ENCODE data around the gene ZSWIM5. TPM values are rescaled to one million over a fixed set of nuclear protein-coding genes. Genes with fewer than 3 reads are reported as not detected.

ZSWIM5 gene
- total RNA-seq, 6 experiments from 2014 or later = 0.03 to 0.05 TPM; not detected in 4

DNA sequence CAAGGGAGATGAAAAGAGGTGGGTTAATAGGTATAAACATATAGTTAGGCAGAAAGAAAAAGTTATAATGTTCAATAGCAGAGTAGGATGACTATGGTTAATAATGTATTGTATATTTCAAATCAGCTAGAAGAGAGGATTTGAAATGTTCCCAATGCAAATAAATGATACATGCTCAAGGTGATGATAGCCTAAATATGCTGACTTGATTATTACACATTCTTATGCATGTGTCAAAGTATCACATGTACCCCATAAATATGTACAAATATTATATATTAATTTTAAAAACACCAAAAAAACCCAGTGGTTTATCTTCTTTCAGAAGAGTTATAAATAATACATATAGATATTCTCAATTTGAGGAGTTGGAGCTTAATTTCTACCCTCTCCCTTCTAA is 38.3 kb upstream of the ZSWIM5 start:
- Mint-ChIP-seq H3K9me3 (peaks cover 22% of the 10 kb centered on the region), H3K4me1 (ENCODE audit: low read depth) (peaks cover 42% of the 10 kb centered on the region), H3K27me3 (ENCODE audit: insufficient read depth) (no peaks in the 10 kb centered on the region; the same call in 1 of the 2 replicates)

GRCh38 chr1:45243476-45244343 is 37.3 kb upstream of the ZSWIM5 start:
- DNase-seq = peak; percentile 21
- H3K27ac Mint-ChIP-seq = peak overlapping the region; percentile 67
- peaks cover 22% of the 10 kb centered on the region for H3K9me3 Mint-ChIP-seq
- TF ChIP-seq CTCF (IDR thresholded peaks at IDR 0.05) = no peak
- peaks cover 15% of the 10 kb centered on the region; the same call in 1 of the 2 replicates for H3K36me3 Mint-ChIP-seq (ENCODE audit: low read depth)
- peaks cover 42% of the 10 kb centered on the region for H3K4me1 Mint-ChIP-seq (ENCODE audit: low read depth)
- H3K27me3 Mint-ChIP-seq (ENCODE audit: insufficient read depth) = peaks cover 2% of the 10 kb centered on the region
- peak overlapping the region; percentile 14; the same call in 1 of the 2 replicates for H3K4me3 Mint-ChIP-seq

More for the DNA sequence above, 38.3 kb upstream of the ZSWIM5 start:
- H3K27ac Mint-ChIP-seq = no peak overlapping the region
- DNase-seq = no peak
- peaks cover 15% of the 10 kb centered on the region; the same call in 1 of the 2 replicates for H3K36me3 Mint-ChIP-seq (ENCODE audit: low read depth)
- no peak overlapping the region for H3K4me3 Mint-ChIP-seq
- TF ChIP-seq CTCF (IDR thresholded peaks at IDR 0.05) = no peak

- TF ChIP-seq CTCF (IDR thresholded peaks at IDR 0.05) = no peak
- DNase-seq = no peak
- H3K27ac Mint-ChIP-seq = no peak overlapping the region
- H3K4me1 Mint-ChIP-seq (ENCODE audit: low read depth) = peaks cover 8% of the 10 kb centered on the region
- H3K9me3 Mint-ChIP-seq = peaks cover 27% of the 10 kb centered on the region
- H3K36me3 Mint-ChIP-seq (ENCODE audit: low read depth) = peaks cover 15% of the 10 kb centered on the region; the same call in 1 of the 2 replicates
- H3K4me3 Mint-ChIP-seq = no peak overlapping the region
- peaks cover 6% of the 10 kb centered on the region for H3K27me3 Mint-ChIP-seq (ENCODE audit: insufficient read depth)
These were observed 32.4 kb upstream of the ZSWIM5 start for GRCh38 chr1:45238846-45239245.

DNA sequence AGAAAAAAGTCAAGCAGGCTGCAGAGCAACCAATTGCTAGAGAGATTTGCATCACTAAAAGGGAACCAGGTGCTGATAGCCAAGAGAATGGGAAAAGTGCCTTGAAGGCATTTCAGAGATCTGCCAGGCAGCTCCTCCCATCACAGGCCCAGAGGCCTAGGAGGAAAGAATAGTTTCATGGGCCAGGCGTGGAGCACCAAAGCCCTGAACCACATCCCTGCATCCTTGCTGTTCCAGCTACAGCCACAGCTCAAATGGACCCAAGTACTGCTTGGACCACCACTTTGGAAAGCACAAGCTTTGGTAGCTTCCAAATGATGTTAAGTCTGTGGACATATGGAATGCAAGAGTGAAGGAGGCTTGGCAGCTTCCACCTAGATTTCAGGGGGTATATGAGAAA is 29.7 kb upstream of the ZSWIM5 start:
- Mint-ChIP-seq H3K27ac (no peak overlapping the region), H3K36me3 (ENCODE audit: low read depth) (peaks cover 5% of the 10 kb centered on the region; the same call in 1 of the 2 replicates), H3K4me1 (ENCODE audit: low read depth) (no peaks in the 10 kb centered on the region), H3K27me3 (ENCODE audit: insufficient read depth) (peaks cover 9% of the 10 kb centered on the region), H3K4me3 (no peak overlapping the region), H3K9me3 (peaks cover 9% of the 10 kb centered on the region)
- no peak for TF ChIP-seq CTCF (IDR thresholded peaks at IDR 0.05)
- DNase-seq = no peak

DNA sequence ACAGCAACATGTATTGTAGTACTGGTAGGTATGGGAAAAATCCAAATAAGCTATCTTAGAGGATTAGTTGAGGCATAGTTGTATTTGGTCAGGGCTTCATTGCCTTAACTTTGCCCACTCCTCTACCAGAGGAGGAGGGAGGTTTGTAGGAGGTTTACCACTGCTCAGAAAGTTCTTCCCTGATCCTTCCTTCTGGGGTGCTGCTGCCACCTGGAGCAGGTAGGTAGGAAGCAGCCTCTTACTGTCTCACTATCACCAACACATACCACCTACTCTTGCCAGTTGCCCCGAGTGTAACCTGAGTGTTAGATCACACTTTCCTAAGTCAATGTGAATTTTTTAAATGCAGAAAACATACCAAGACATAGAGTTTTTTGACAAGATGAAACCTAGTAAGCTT is 24.1 kb upstream of the ZSWIM5 start:
- Mint-ChIP-seq H3K4me3 (no peak overlapping the region), H3K4me1 (ENCODE audit: low read depth) (no peaks in the 10 kb centered on the region), H3K27ac (no peak overlapping the region), H3K36me3 (ENCODE audit: low read depth) (no peaks in the 10 kb centered on the region; the same call in 1 of the 2 replicates), H3K27me3 (ENCODE audit: insufficient read depth) (peaks cover 20% of the 10 kb centered on the region), H3K9me3 (no peaks in the 10 kb centered on the region; the same call in none of the 2 replicates)
- DNase-seq = no peak
- TF ChIP-seq CTCF (IDR thresholded peaks at IDR 0.05) = no peak

All from HFFc6 (cell line).